ENCODE data around the gene NUB1. TPM values are rescaled to one million over a fixed set of nuclear protein-coding genes. Genes with fewer than 3 reads are reported as not detected.

NUB1 gene
- total RNA-seq, 1 donor from 2014 or later: 48.5 TPM

GRCh38 chr7:151312356-151312755 is 29.3 kb upstream of the NUB1 start:
- no peak for ATAC-seq
- no peak for DNase-seq (ENCODE audit: low spot score)
- intact Hi-C loops (cut with DNase I): no loop called here

GRCh38 chr7:151312831-151313809 is 28.5 kb upstream of the NUB1 start:
- no peak for DNase-seq (ENCODE audit: low spot score)
- ATAC-seq: no peak
- intact Hi-C loops (cut with DNase I): no loop called here

GRCh38 chr7:151313857-151314256 is 27.8 kb upstream of the NUB1 start:
- peak; percentile 71 for DNase-seq (ENCODE audit: low spot score)
- intact Hi-C loops (cut with DNase I): no loop called here
- ATAC-seq: peak; percentile 67

GRCh38 chr7:151314401-151314800 is 27.2 kb upstream of the NUB1 start:
- no peak for ATAC-seq
- intact Hi-C loops (cut with DNase I): no loop called here
- DNase-seq (ENCODE audit: low spot score): no peak

GRCh38 chr7:151315038-151315655 is 26.5 kb upstream of the NUB1 start:
- ATAC-seq: peak; percentile 91
- DNase-seq (ENCODE audit: low spot score): peak; percentile 85
- intact Hi-C loops (cut with DNase I): loop anchor here (5.0 kb wide), 1 partner anchor 37 kb away; no protein-coding TSS in a partner anchor

GRCh38 chr7:151316896-151317295 is 24.7 kb upstream of the NUB1 start:
- DNase-seq (ENCODE audit: low spot score): no peak
- ATAC-seq: no peak
- intact Hi-C loops (cut with DNase I): loop anchor here (5.0 kb wide), 1 partner anchor 35 kb away; no protein-coding TSS in a partner anchor

GRCh38 chr7:151317936-151318335 is 23.7 kb upstream of the NUB1 start:
- no peak for ATAC-seq
- intact Hi-C loops (cut with DNase I): loop anchor here (5.0 kb wide), 1 partner anchor 34 kb away; no protein-coding TSS in a partner anchor
- DNase-seq (ENCODE audit: low spot score): no peak

GRCh38 chr7:151319189-151319588 is 22.4 kb upstream of the NUB1 start:
- intact Hi-C loops (cut with DNase I): loop anchor here (5.0 kb wide), 1 partner anchor 33 kb away; no protein-coding TSS in a partner anchor
- ATAC-seq (no peak), DNase-seq (ENCODE audit: low spot score) (no peak)

- ATAC-seq (no peak), DNase-seq (ENCODE audit: low spot score) (no peak)
- intact Hi-C loops (cut with DNase I): no loop called here
Observed at GRCh38 chr7:151320263-151320845, 21.3 kb upstream of the NUB1 start.

GRCh38 chr7:151321341-151321740 is 20.3 kb upstream of the NUB1 start:
- DNase-seq (ENCODE audit: low spot score) (no peak), ATAC-seq (no peak)
- intact Hi-C loops (cut with DNase I): no loop called here

- intact Hi-C loops (cut with DNase I): no loop called here
- ATAC-seq: no peak
- no peak for DNase-seq (ENCODE audit: low spot score)
Observed at GRCh38 chr7:151322906-151323305, 18.7 kb upstream of the NUB1 start.

GRCh38 chr7:151327022-151327421 is 14.6 kb upstream of the NUB1 start:
- ATAC-seq (no peak), DNase-seq (ENCODE audit: low spot score) (no peak)
- intact Hi-C loops (cut with DNase I): no loop called here

- ATAC-seq (no peak), DNase-seq (ENCODE audit: low spot score) (no peak)
- intact Hi-C loops (cut with DNase I): no loop called here
Observed at GRCh38 chr7:151327659-151328058, 14.0 kb upstream of the NUB1 start.

- DNase-seq (ENCODE audit: low spot score): no peak
- ATAC-seq: no peak
- intact Hi-C loops (cut with DNase I): no loop called here
Observed at GRCh38 chr7:151330181-151330580, 11.4 kb upstream of the NUB1 start.

- DNase-seq (ENCODE audit: low spot score) (no peak), ATAC-seq (no peak)
- intact Hi-C loops (cut with DNase I): no loop called here
Observed at GRCh38 chr7:151330661-151331060, 11.0 kb upstream of the NUB1 start.

- ATAC-seq (no peak), DNase-seq (ENCODE audit: low spot score) (no peak)
- intact Hi-C loops (cut with DNase I): no loop called here
Observed at GRCh38 chr7:151334628-151335027, 7.0 kb upstream of the NUB1 start.

- ATAC-seq (no peak), DNase-seq (ENCODE audit: low spot score) (no peak)
- intact Hi-C loops (cut with DNase I): no loop called here
Observed at GRCh38 chr7:151336027-151336708, 5.4 kb upstream of the NUB1 start.

GRCh38 chr7:151337346-151337745 is 4.3 kb upstream of the NUB1 start:
- ATAC-seq (no peak), DNase-seq (ENCODE audit: low spot score) (no peak)
- intact Hi-C loops (cut with DNase I): no loop called here

GRCh38 chr7:151338809-151339208 is 2.8 kb upstream of the NUB1 start:
- ATAC-seq (no peak), DNase-seq (ENCODE audit: low spot score) (no peak)
- intact Hi-C loops (cut with DNase I): no loop called here
